CD1c-positive myeloid dendritic cell (primary cell): ENCODE results near the gene PCLO.
"Not testable (repeated sequence)": the region's sequence is repeated elsewhere in the genome, so short reads cannot be mapped to it uniquely, and the experiment has no call there.

ENCODE experiments used
- DNase-seq: peaks from one replicate; pipeline ENCODE4 v3.0.0-alpha.2; 2016; ENCODE audit errors: extremely low spot score

PCLO gene

GRCh38 chr7:83054472-83054871, 108.2 kb downstream of the PCLO start:
- no peak for DNase-seq

GRCh38 chr7:83053965-83054364, 108.7 kb downstream of the PCLO start:
- DNase-seq = no peak

- no peak for DNase-seq
These were observed 122.2 kb downstream of the PCLO start for GRCh38 chr7:83040484-83040883.

GRCh38 chr7:83038787-83039186, 123.9 kb downstream of the PCLO start:
- no peak for DNase-seq

GRCh38 chr7:83036721-83037380, 125.8 kb downstream of the PCLO start:
- DNase-seq = no peak

GRCh38 chr7:83036130-83036529, 126.6 kb downstream of the PCLO start:
- no peak for DNase-seq

- no peak for DNase-seq
These were observed 130.5 kb downstream of the PCLO start for GRCh38 chr7:83032195-83032594.

GRCh38 chr7:83023817-83024665, 138.6 kb downstream of the PCLO start:
- not testable (repeated sequence) for DNase-seq

- DNase-seq = no peak
These were observed 141.7 kb downstream of the PCLO start for GRCh38 chr7:83021032-83021431.

- DNase-seq = no peak
These were observed 142.5 kb downstream of the PCLO start for GRCh38 chr7:83020161-83020560.

- DNase-seq = no peak
These were observed 146.8 kb downstream of the PCLO start for GRCh38 chr7:83015916-83016315.

- no peak for DNase-seq
These were observed 148.1 kb downstream of the PCLO start for GRCh38 chr7:83014546-83014945.

GRCh38 chr7:83011954-83012353, 150.7 kb downstream of the PCLO start:
- no peak for DNase-seq

- DNase-seq = no peak
These were observed 157.3 kb downstream of the PCLO start for GRCh38 chr7:83005410-83005809.

- DNase-seq = no peak
These were observed 161.2 kb downstream of the PCLO start for GRCh38 chr7:83001362-83002040.

GRCh38 chr7:82998436-82998835, 164.2 kb downstream of the PCLO start:
- DNase-seq = no peak

- DNase-seq = no peak
These were observed 177.4 kb downstream of the PCLO start for GRCh38 chr7:82985144-82985802.

GRCh38 chr7:82980130-82980788, 182.4 kb downstream of the PCLO start:
- no peak for DNase-seq

GRCh38 chr7:82975811-82976468, 186.7 kb downstream of the PCLO start:
- no peak for DNase-seq

- DNase-seq = no peak
These were observed 190.5 kb downstream of the PCLO start for GRCh38 chr7:82972135-82972534.
